K562 (cell line): ENCODE results near the gene FZD10. TPM values are rescaled to one million over a fixed set of nuclear protein-coding genes. Genes with fewer than 3 reads are reported as not detected.

Source experiments
- CTCF ChIP-seq, 3 experiments: IDR thresholded peaks in 2 of 3; conservative IDR thresholded peaks in 1 of 3; 2 replicates each; pipeline ENCODE4 v1.5.1; 2011 to 2012; ENCODE audit warnings: low read length in 3 of 3, mild to moderate bottlenecking in 3 of 3, control low read depth in 2 of 3, improper control_type of control experiment in 1 of 3, inconsistent platforms in 1 of 3, low read depth in 1 of 3, mixed read lengths in 1 of 3, moderate library complexity in 1 of 3; ENCODE audit not compliant: insufficient read depth in 2 of 3
- EP300 ChIP-seq: IDR thresholded peaks from 2 replicates; pipeline ENCODE4 v1.6.1; 2012; ENCODE audit warnings: low read length, improper control_type of control experiment
- HLTF ChIP-seq: fragments of 450-650 bp; IDR thresholded peaks from 2 replicates; pipeline ENCODE4 v1.6.1; 2016
- MTA2 ChIP-seq: fragments of 450-650 bp; IDR thresholded peaks from 2 replicates; pipeline ENCODE4 v1.6.1; 2016; ENCODE audit warnings: low read depth
- PATZ1 ChIP-seq: fragments of 250-450 bp; sonication (Bioruptor Pico); IDR thresholded peaks from 2 replicates; pipeline ENCODE4 v1.5.0; 2020; ENCODE audit warnings: mild to moderate bottlenecking, borderline replicate concordance
- PYGO2 ChIP-seq: fragments of 450-650 bp; IDR thresholded peaks from 2 replicates; pipeline ENCODE4 v1.6.1; 2016; ENCODE audit warnings: mild to moderate bottlenecking, missing genetic modification characterization, moderate library complexity, missing compliant biosample characterization
- ZC3H4 ChIP-seq: sonication (generic); formaldehyde crosslinking; IDR thresholded peaks from 2 replicates; pipeline ENCODE4 v1.9.0; 2021; ENCODE audit warnings: missing genetic modification reagents, borderline replicate concordance
- ZNF639 ChIP-seq, 2 experiments: fragments of 200-800 bp in 1 of 2; sonication (Bioruptor generic) in 1 of 2; sonication (generic) in 1 of 2; formaldehyde crosslinking in 1 of 2; IDR thresholded peaks in 1 of 2; conservative IDR thresholded peaks in 1 of 2; 2 replicates each; pipeline versions ENCODE4 v1.5.0 to v1.6.1; 2016 to 2020; ENCODE audit warnings: missing compliant biosample characterization in 1 of 2, missing genetic modification characterization in 1 of 2, missing genetic modification reagents in 1 of 2
- polyA plus RNA-seq, 8 experiments: library from polyadenylated mRNA; depleted of rRNA in 4 of 8; stranded (reverse) in 5 of 8; unstranded in 3 of 8; fragments of >200 nt; fragmentation: Nextera tagmentation in 2 of 8; fragmentation: Illumina TruSeq in 1 of 8; extraction: Ambion mirVana in 2 of 8; extraction: Trizol in 1 of 8; gene quantifications; 2 replicates each; pipeline versions ENCODE4 v1.2.1 to v1.2.3, GENCODE V29; 2011 to 2014; ENCODE audit warnings: inconsistent platforms in 1 of 8, missing spikeins in 1 of 8
- total RNA-seq, 7 experiments: library from RNA; depleted of rRNA in 6 of 7; stranded (reverse); fragments of >200 nt in 6 of 7; fragmentation: Illumina TruSeq in 2 of 7; extraction: Trizol in 2 of 7; gene quantifications; 2 replicates each; pipeline versions ENCODE4 v1.2.1 to v1.2.3, GENCODE V29; 2011 to 2021; ENCODE audit warnings: low replicate concordance in 1 of 7

Gene FZD10
- total and polyA plus RNA-seq, 9 of the 15 experiments (the other 6 are each of a cell fraction or from before 2014, with no cell fraction given): not detected

GRCh38 chr12:130201037-130201436 lies 38.8 kb downstream of the FZD10 start (continued):
- TF ChIP-seq ZNF639 (CRISPR knock-in tag; conservative IDR thresholded peaks at IDR 0.05 in 1 of 2, IDR thresholded peaks at IDR 0.05 in 1 of 2): no peak
- no peak for TF ChIP-seq PATZ1 (CRISPR knock-in tag)
- no peak for TF ChIP-seq HLTF
- no peak for TF ChIP-seq ZC3H4 (CRISPR knock-in tag)
- no peak for TF ChIP-seq MTA2
- TF ChIP-seq EP300: no peak
- TF ChIP-seq PYGO2 (tag): no peak
- no peak for TF ChIP-seq CTCF (IDR thresholded peaks at IDR 0.05 in 2 of 3, conservative IDR thresholded peaks at IDR 0.05 in 1 of 3; ENCODE audit: insufficient read depth in 2 of 3, low read depth in 1 of 3, low read length in 3 of 3)
